ENCODE data around the gene SYNGR2.

The SYNGR2 gene

GRCh38 chr17:78202666-78203065 lies 34.3 kb downstream of the SYNGR2 start:
- no peak for DNase-seq (ENCODE audit: low read depth)

GRCh38 chr17:78204387-78205123 lies 36.2 kb downstream of the SYNGR2 start:
- DNase-seq (ENCODE audit: low read depth), result no peak

GRCh38 chr17:78205124-78205775 lies 36.9 kb downstream of the SYNGR2 start:
- DNase-seq (ENCODE audit: low read depth), result no peak

GRCh38 chr17:78206298-78206697 lies 37.9 kb downstream of the SYNGR2 start:
- DNase-seq (ENCODE audit: low read depth), result no peak

- no peak for DNase-seq (ENCODE audit: low read depth)
Observed at GRCh38 chr17:78208486-78208885, 40.1 kb downstream of the SYNGR2 start.

GRCh38 chr17:78210111-78210510 lies 41.7 kb downstream of the SYNGR2 start:
- no peak for DNase-seq (ENCODE audit: low read depth)

- no peak for DNase-seq (ENCODE audit: low read depth)
Observed at GRCh38 chr17:78211032-78211431, 42.7 kb downstream of the SYNGR2 start.

GRCh38 chr17:78214016-78214705 lies 45.8 kb downstream of the SYNGR2 start, which contains the start of gene BIRC5:
BIRC5 (plus strand) TSS chr17:78214253; CDS start chr17:78214317, 64 bp downstream.
- peak; percentile 58 for DNase-seq (ENCODE audit: low read depth)

- DNase-seq (ENCODE audit: low read depth), result no peak
Observed at GRCh38 chr17:78214706-78215061, 46.3 kb downstream of the SYNGR2 start.

- no peak for DNase-seq (ENCODE audit: low read depth)
Observed at GRCh38 chr17:78219396-78220150, 51.2 kb downstream of the SYNGR2 start.

Data from GM04504 (cell line).